ENCODE data around the gene BEGAIN. TPM values are rescaled to one million over a fixed set of nuclear protein-coding genes. Genes with fewer than 3 reads are reported as not detected.
A peak's percentile ranks its signal among the peaks of the same experiment; 100 is the strongest.

BEGAIN gene
- total RNA-seq, 2 donors from 2014 or later = 0.91 to 1.3 TPM

DNA sequence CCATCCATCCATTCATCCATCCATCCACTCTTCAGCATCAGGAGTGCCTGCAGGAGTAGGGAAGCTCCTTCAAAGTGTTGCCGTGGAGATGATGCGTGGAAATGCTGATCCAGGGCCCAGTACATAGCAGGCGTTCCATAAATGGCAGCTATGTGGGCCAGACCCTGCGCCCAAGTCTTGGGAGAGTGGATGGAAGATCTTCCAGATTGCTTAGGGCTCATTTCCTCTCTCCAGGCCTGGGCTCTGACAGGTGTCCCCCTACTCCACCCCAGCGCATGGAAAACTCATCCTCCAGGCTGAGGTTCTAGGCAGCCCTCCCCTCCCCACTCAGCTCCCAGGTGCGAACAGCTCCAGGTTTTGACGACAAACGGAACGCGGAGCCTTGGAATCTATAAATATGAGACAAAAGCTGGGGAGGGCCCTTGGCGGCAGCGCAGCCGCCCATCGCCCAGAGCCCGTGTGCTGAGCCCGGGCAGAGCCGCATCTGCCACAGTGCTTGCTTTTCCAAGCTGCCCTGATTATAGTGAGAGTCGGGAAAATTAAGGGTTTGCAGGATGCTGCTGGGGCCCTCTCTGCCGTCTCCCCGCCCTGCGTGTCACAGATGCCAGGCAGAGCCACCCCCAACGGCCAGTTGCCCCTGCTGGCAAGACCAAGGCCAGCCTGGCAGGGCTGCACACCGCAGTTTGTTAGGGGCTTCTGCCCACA is 1.6 kb downstream of the BEGAIN start:
- no peak for TF ChIP-seq CTCF (conservative IDR thresholded peaks at IDR 0.05)
- H3K4me1 Mint-ChIP-seq = no peaks in the 10 kb centered on the region
- no peaks in the 10 kb centered on the region for H3K9me3 ChIP-seq (ENCODE audit: control insufficient read depth, low read length)
- H3K36me3 ChIP-seq (ENCODE audit: control insufficient read depth, insufficient read depth, low read length) = no peaks in the 10 kb centered on the region
- H3K27ac ChIP-seq (ENCODE audit: low read depth, low read length) = no peak overlapping the region
- no peak overlapping the region for H3K4me3 ChIP-seq (ENCODE audit: low read length)
- WGBS, 2 experiments (ENCODE audit: insufficient coverage in 1 of 2, insufficient read length in 1 of 2) = 90 to 93% methylated on average over 18 to 23 of the region's 23 CpGs
- peaks cover 57% of the 10 kb centered on the region for H3K27me3 ChIP-seq (ENCODE audit: control insufficient read depth, insufficient read depth, low read length, poor library complexity, severe bottlenecking)
- peak; percentile 45 for DNase-seq
- H3K27ac Mint-ChIP-seq = no peak overlapping the region
- peak overlapping the region; percentile 50 for H3K4me3 Mint-ChIP-seq
- H3K4me1 ChIP-seq (ENCODE audit: control insufficient read depth, insufficient read depth, low read length) = no peaks in the 10 kb centered on the region
- H3K36me3 Mint-ChIP-seq (ENCODE audit: low read depth) = no peaks in the 10 kb centered on the region
- H3K9me3 Mint-ChIP-seq = no peaks in the 10 kb centered on the region
- peaks cover 60% of the 10 kb centered on the region for H3K27me3 Mint-ChIP-seq (ENCODE audit: insufficient read depth)
- H3K9ac ChIP-seq (ENCODE audit: extremely low read depth, low read length, poor library complexity, severe bottlenecking) = no peak overlapping the region

DNA sequence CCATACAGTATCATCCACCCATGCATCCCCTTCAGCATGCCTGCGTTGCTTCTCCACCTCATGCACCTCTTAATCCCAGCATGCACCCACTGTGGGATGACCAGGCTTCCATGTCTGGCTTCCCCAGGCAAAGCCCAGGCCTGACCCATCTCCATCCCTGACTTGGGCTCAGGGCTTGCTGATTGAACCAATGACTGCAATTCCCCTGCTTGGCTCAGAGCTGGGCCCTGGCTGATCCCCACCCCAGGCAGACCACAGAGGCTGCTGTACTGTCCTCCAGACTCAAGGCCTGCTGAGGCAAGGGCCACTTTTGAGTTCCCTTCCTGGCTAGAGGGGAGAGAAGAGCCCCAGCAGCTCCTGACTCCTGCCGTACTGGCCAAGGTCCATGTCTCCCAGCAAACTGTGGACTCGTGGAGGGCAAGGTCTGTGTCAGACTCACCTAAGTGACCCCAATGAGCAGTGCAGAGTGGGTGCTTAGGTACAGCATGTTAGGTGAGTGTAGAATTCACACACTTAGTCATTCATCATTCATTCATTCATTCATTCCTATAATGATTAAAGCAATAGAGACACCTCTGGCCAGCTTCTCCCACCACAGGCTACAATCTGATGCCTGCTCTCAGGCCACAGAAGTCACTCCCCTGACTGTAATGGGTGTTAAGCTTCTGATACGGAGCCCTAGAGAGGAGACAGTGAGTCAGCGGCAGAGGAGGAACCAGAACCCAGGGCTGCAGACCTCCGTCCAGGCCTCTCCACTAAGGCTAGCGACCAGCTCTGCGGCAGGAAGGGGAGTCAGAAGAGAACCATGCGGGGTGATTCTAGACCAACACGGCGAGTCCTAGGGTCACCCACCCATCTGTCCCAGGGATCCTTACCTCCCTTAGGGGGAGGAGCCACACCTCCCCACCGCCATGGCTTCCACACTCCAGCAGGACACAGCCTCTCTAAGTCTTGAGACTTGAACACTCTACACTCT is 2.9 kb downstream of the BEGAIN start:
- H3K9me3 Mint-ChIP-seq = no peaks in the 10 kb centered on the region
- H3K4me3 Mint-ChIP-seq = no peak overlapping the region

More for the DNA sequence above, 2.9 kb downstream of the BEGAIN start:
- Histone ChIP-seq H3K4me3 (ENCODE audit: low read length) (no peak overlapping the region), H3K27me3 (ENCODE audit: control insufficient read depth, insufficient read depth, low read length, poor library complexity, severe bottlenecking) (peaks cover 45% of the 10 kb centered on the region), H3K27ac (ENCODE audit: low read depth, low read length) (no peak overlapping the region), H3K4me1 (ENCODE audit: control insufficient read depth, insufficient read depth, low read length) (no peaks in the 10 kb centered on the region), H3K9me3 (ENCODE audit: control insufficient read depth, low read length) (no peaks in the 10 kb centered on the region), H3K36me3 (ENCODE audit: control insufficient read depth, insufficient read depth, low read length) (no peaks in the 10 kb centered on the region), H3K9ac (ENCODE audit: extremely low read depth, low read length, poor library complexity, severe bottlenecking) (no peak overlapping the region)
- Mint-ChIP-seq H3K27me3 (ENCODE audit: insufficient read depth) (peaks cover 50% of the 10 kb centered on the region), H3K4me1 (no peaks in the 10 kb centered on the region), H3K36me3 (ENCODE audit: low read depth) (no peaks in the 10 kb centered on the region), H3K27ac (no peak overlapping the region)
- DNase-seq = peak; percentile 22
- 94% methylated on average over 5 to 12 of the region's 12 CpGs for WGBS, 2 experiments (ENCODE audit: insufficient coverage in 1 of 2, insufficient read length in 1 of 2)
- TF ChIP-seq CTCF (conservative IDR thresholded peaks at IDR 0.05) = no peak
